ENCODE data around the gene DDRGK1.

- TF ChIP-seq CTCF (conservative IDR thresholded peaks at IDR 0.05; ENCODE audit: low read depth, low read length) (no peak), EZH2phosphoT487 (IDR thresholded peaks at IDR 0.05; ENCODE audit: borderline replicate concordance, low read length) (no peak), EZH2 (IDR thresholded peaks at IDR 0.05; ENCODE audit: low read length, unreplicated experiment) (no peak)
Observed at GRCh38 chr20:3158968-3159431, 45.5 kb downstream of the DDRGK1 start.
